GM21526 (cell line): ENCODE data around the gene CFAP161.

Experiments used
- ATAC-seq: cut with Tn5 transposase; IDR thresholded peaks from one replicate; pipeline ENCODE4 v1.9.1; 2021; ENCODE audit warnings: moderate library complexity; ENCODE audit not compliant: unreplicated experiment, low FRiP score

The CFAP161 gene

GRCh38 chr15:81133782-81134461 lies at the start of gene CFAP161:
Gene CFAP161, plus strand, starts transcription at chr15:81134270. Its CDS starts 60 bp downstream, at chr15:81134330.
- no peak for ATAC-seq

- no peak for ATAC-seq
Observed at GRCh38 chr15:81084716-81085115, 49.4 kb upstream of the CFAP161 start.

- ATAC-seq = no peak
Observed at GRCh38 chr15:81085213-81085612, 48.9 kb upstream of the CFAP161 start.

- no peak for ATAC-seq
Observed at GRCh38 chr15:81085898-81086297, 48.2 kb upstream of the CFAP161 start.

GRCh38 chr15:81087066-81087465 lies 47.0 kb upstream of the CFAP161 start:
- no peak for ATAC-seq

- no peak for ATAC-seq
Observed at GRCh38 chr15:81087694-81088093, 46.4 kb upstream of the CFAP161 start.

- no peak for ATAC-seq
Observed at GRCh38 chr15:81088470-81089013, 45.5 kb upstream of the CFAP161 start.

- ATAC-seq = no peak
Observed at GRCh38 chr15:81091889-81092558, 42.0 kb upstream of the CFAP161 start.

GRCh38 chr15:81092559-81092902 lies 41.5 kb upstream of the CFAP161 start:
- ATAC-seq = no peak

GRCh38 chr15:81093961-81094360 lies 40.1 kb upstream of the CFAP161 start:
- no peak for ATAC-seq

GRCh38 chr15:81095690-81096365 lies 38.2 kb upstream of the CFAP161 start:
- no peak for ATAC-seq

- no peak for ATAC-seq
Observed at GRCh38 chr15:81096398-81096797, 37.7 kb upstream of the CFAP161 start.

GRCh38 chr15:81097116-81097889 lies 36.8 kb upstream of the CFAP161 start:
- no peak for ATAC-seq

GRCh38 chr15:81097890-81098280 lies 36.2 kb upstream of the CFAP161 start:
- ATAC-seq = no peak

GRCh38 chr15:81098349-81098748 lies 35.7 kb upstream of the CFAP161 start:
- ATAC-seq = no peak

- ATAC-seq = no peak
Observed at GRCh38 chr15:81098861-81099651, 35.0 kb upstream of the CFAP161 start.

- no peak for ATAC-seq
Observed at GRCh38 chr15:81101894-81102815, 31.9 kb upstream of the CFAP161 start.

- no peak for ATAC-seq
Observed at GRCh38 chr15:81103857-81104256, 30.2 kb upstream of the CFAP161 start.

- ATAC-seq = no peak
Observed at GRCh38 chr15:81105545-81105944, 28.5 kb upstream of the CFAP161 start.
